ENCODE results near the gene CMIP. TPM values are rescaled to one million over a fixed set of nuclear protein-coding genes. Genes with fewer than 3 reads are reported as not detected.

The CMIP gene
- polyA plus RNA-seq, 3 donors from 2014 or later, result 0.53 to 1.7 TPM; not detected in 1

DNA sequence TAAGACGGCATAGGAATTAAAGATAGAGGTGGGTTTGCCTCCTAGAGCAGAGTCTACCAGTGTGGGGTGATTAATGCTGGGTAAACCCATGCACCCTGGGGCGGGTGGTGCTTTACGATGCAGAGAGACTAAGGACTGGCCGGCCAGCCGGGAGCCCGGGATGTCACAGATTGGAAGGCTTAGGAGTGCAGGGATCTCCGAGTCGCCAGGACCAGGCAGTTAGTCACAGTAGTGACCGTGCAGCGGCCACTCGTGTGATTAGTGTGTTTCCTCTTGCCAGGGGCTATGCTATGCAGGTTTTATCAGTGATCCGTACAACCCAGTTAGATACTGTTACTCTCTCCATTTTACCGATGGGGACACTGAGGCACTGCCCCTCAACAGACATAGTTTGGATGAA lies 10.4 kb downstream of the CMIP start:
- Mint-ChIP-seq H3K27ac (peak overlapping the region in 3 of 6 donors; percentile 12 to 81 (median 42)), H3K4me1 (peaks cover 84 to 85% of the 10 kb centered on the region in 2 donors), H3K4me3 (no peak overlapping the region), H3K27me3 (ENCODE audit: low read depth in 3 of 3) (peaks cover 7 to 29% (median 8%) of the 10 kb centered on the region in 3 donors), H3K9me3 (no peaks in the 10 kb centered on the region), H3K36me3 (peaks cover 9 to 15% (median 13%) of the 10 kb centered on the region in 3 donors)
- DNase-seq, result no peak

DNA sequence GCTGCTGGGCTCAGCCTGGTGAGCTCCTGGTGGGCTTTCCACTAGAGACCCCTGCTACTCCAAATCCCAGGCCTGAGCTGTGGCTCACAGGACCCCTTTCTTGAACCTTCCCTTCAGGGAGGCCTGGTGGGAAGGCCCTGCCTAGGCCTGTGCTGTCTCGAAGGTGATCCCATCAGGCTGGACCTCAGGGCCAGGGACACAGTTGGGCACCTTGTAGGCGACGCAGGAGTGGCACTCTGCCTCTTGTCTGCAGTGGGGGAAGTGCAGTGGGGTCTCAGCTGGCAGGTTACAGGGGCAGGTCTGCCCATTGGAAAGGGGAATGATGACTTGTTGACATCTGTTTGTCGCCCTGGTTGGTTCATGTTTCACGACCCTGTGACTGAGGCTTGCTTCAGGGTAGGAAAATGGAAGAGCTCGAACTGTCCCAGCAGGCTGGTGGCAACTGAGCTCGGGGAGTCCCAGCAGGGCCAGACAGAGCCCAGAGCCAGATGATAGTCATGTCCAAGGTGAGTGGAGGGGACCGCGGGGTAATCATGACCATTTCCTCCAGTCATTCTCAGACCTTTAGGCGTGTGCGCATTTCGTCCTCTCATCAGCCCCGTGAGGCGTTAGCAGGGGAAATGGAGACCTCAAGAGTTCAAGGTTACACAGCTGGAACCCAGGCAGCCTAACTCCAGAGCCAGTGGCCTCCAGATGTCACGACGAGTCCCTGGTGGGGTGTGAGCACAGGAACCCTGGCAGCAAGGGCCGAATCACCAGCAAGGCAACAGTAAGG lies 11.3 kb downstream of the CMIP start:
- Mint-ChIP-seq H3K4me3 (no peak overlapping the region), H3K9me3 (no peaks in the 10 kb centered on the region)

DNA sequence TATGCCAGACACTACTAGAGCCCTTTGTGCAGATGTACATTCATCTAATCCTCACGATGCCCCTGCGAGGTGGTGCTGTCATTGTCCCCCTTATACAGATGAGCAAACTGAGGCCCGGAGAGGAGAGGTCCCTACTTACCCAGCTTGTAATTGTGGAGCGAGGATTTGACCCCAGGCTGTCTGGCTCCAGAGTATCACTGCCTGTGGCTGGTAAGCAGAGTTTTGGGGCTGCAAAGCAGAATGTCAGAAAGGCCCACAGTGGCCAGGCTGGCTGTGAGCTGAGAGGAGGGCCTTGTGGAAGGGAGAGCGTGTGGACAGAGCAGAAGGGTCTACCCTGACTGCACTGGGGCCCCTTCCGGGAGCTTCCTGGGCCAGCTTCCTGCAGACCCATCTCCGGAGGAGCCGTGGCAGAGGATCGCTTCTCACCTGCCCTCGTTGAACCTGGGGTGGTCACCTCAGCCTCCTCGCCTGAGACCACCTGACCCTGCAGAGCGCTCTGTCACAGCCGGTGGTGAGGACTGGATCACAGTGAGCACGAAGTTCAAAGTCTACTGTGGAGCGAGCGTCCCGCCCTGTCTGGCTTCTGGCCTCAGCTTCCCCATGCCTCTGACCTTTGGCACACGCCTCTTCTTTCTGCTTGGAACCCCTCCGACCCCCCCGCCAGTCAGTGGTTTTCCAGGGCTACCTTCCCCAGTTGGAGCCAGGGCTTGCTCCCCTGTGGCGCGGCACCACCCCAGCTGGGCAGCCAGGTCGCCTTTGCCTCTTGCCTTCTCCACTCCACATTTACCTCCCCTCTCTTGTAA lies 12.1 kb downstream of the CMIP start:
- no peak overlapping the region for H3K4me3 Mint-ChIP-seq

More for the DNA sequence above, 11.3 kb downstream of the CMIP start:
- Mint-ChIP-seq H3K4me1 (peaks cover 83 to 85% of the 10 kb centered on the region in 2 donors), H3K27me3 (ENCODE audit: low read depth in 3 of 3) (peaks cover 7 to 38% (median 9%) of the 10 kb centered on the region in 3 donors), H3K36me3 (peaks cover 9 to 21% (median 12%) of the 10 kb centered on the region in 3 donors), H3K27ac (peak overlapping the region in 5 of 6 donors; percentile 15 to 87 (median 39))
- no peak for DNase-seq

DNA sequence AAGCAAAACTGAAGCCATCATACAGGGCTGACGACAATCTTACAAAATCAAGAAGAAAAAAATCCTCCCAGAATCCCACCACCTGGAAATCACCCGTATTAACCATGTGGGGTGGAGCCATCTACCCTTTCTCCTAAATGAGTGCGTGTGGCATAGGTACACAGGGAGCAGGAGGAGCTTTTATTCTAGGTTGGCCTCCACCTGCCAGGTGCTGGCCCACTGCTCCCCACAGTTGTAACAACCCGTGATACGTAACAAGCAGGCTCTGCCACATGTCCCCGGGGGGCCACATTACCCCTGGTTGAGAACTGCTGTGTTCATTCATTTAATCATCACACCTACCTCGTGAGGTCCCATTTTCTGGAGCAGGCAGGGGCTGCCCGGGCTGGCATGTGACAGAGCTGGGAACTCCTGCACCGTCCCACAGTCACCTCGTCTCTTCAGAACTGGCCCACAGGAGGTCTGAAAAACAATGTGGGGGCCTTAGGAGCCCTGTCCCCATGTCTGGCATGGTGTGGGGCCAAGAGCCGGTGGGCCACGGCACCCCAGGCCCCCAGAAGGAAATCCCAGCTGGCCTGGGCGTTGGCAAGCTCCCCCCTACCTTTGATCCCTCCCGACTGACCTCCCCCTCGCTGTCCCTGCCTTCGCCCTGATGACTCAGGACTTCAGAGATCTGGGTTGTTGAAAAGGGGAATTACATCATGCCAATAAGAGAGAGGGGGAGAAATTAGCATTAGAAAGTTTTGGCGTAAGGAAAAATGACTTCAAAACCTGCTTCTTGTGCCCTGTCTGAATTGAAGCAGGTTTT lies 12.9 kb downstream of the CMIP start:
- Mint-ChIP-seq H3K27me3 (ENCODE audit: low read depth in 3 of 3) (peaks cover 9 to 35% (median 12%) of the 10 kb centered on the region in 3 donors), H3K4me1 (peaks cover 83 to 85% of the 10 kb centered on the region in 2 donors), H3K36me3 (peaks cover 5 to 22% (median 9%) of the 10 kb centered on the region in 3 donors), H3K9me3 (no peaks in the 10 kb centered on the region), H3K4me3 (no peak overlapping the region), H3K27ac (peak overlapping the region; percentile 28 to 87 (median 64))
- DNase-seq, result no peak

More for the DNA sequence above, 12.1 kb downstream of the CMIP start:
- H3K27me3 Mint-ChIP-seq (ENCODE audit: low read depth in 3 of 3), result peaks cover 9 to 36% (median 13%) of the 10 kb centered on the region in 3 donors
- H3K4me1 Mint-ChIP-seq, result peaks cover 83 to 85% of the 10 kb centered on the region in 2 donors
- DNase-seq, result no peak
- H3K27ac Mint-ChIP-seq, result peak overlapping the region; percentile 28 to 87 (median 64)
- H3K36me3 Mint-ChIP-seq, result peaks cover 9 to 22% (median 9%) of the 10 kb centered on the region in 3 donors
- no peaks in the 10 kb centered on the region for H3K9me3 Mint-ChIP-seq

DNA sequence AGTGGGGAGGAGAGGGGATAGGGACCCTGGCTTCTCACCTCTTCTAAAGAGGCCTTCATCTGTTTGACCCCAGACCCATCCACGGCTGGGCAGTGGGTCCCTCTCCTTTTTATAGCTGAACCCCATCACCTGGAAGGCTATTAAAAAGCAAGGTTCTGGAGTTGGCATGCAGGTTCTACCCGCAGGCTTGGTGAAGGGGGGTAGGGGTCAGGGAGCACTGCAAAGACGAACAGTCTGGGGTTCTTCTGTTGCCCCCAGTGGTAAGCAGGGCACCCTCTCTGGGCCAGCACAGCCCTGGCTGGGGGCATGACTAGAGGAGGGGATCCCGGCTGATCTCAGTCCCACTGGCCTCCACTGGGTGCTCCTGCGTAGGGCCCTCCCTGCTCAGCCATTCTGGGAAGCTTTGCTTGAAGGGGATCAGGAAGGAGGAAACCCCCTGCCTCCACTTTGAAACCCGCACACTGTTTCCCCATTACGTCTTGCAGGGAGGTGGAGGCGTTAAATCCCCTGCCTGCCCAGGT lies 13.6 kb downstream of the CMIP start:
- H3K36me3 Mint-ChIP-seq, result peaks cover 5 to 22% (median 9%) of the 10 kb centered on the region in 3 donors
- H3K4me3 Mint-ChIP-seq, result no peak overlapping the region
- peaks cover 83 to 85% of the 10 kb centered on the region in 2 donors for H3K4me1 Mint-ChIP-seq

DNA sequence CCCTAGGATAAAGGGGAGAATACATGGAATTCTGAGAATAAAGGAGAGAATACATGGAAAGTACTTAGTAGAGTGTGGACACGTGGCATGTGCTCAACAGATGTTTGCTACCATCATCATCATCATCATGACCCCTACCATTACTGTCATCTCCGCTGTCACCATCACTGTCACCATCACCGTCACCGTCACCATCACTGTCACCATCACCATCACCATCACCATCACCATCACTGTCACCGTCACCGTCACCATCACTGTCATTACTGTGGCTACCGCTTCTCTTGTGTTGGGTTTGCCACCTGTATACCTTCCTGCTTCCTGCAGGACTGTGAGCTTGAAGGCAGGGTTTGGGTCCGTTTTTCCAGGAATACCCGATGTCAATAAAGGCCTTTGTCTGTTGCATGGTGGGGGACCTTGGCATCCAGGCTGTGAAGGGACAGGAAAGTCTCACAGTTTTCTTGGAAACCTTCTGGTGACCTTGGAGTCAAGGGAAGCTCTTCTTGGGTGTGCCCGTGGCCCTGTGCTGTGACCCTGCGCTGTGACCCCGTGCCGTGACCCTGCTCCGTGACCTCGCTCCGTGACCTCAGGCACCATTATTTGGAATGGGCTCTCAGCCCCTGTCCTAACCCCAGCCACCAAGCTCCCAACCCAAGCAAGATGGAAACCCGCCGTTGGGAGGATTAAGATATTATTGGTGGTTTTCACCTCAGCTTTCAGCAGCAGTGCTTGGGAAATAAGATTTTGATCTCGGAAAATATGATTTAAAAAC lies 14.4 kb downstream of the CMIP start:
- H3K27ac Mint-ChIP-seq, result peak overlapping the region; percentile 0 to 95 (median 82)
- peak in 1 of 3 donors; percentile 37 for DNase-seq
- no peaks in the 10 kb centered on the region for H3K9me3 Mint-ChIP-seq
- H3K4me3 Mint-ChIP-seq, result no peak overlapping the region
- peaks cover 81 to 84% of the 10 kb centered on the region in 2 donors for H3K4me1 Mint-ChIP-seq
- H3K27me3 Mint-ChIP-seq (ENCODE audit: low read depth in 3 of 3), result peaks cover 10 to 37% (median 22%) of the 10 kb centered on the region in 3 donors
- peaks cover 5 to 22% (median 9%) of the 10 kb centered on the region in 3 donors for H3K36me3 Mint-ChIP-seq

More for the DNA sequence above, 13.6 kb downstream of the CMIP start:
- H3K27me3 Mint-ChIP-seq (ENCODE audit: low read depth in 3 of 3), result peaks cover 9 to 35% (median 16%) of the 10 kb centered on the region in 3 donors
- no peaks in the 10 kb centered on the region for H3K9me3 Mint-ChIP-seq
- DNase-seq, result no peak
- peak overlapping the region in 5 of 6 donors; percentile 54 to 95 (median 83) for H3K27ac Mint-ChIP-seq

DNA sequence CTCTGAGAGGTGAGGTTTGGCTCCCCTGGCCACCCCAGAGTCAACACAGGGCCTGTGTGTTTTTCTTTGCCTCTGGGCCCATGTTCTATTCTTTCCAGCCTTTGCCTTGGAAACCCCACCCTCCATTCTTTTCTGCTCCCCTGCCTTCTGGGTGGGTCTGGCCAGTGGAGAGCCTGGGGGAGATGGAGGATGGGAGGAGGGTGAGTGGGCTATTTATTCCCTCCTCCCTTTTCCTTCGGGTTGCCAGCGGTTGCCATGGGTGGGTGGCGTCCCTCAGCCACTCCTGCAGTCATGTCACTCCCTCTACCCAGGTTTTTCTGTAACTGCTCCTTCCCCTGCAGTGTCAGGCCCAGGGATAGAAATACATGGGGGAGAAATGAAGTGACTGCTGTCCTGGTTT lies 15.5 kb downstream of the CMIP start:
- Mint-ChIP-seq H3K4me3 (no peak overlapping the region), H3K9me3 (no peaks in the 10 kb centered on the region), H3K4me1 (peaks cover 81 to 86% of the 10 kb centered on the region in 2 donors), H3K27me3 (ENCODE audit: low read depth in 3 of 3) (peaks cover 11 to 46% (median 27%) of the 10 kb centered on the region in 3 donors), H3K27ac (peak overlapping the region in 3 of 6 donors; percentile 19 to 75 (median 40)), H3K36me3 (peaks cover 9 to 22% (median 13%) of the 10 kb centered on the region in 3 donors)
- no peak for DNase-seq

DNA sequence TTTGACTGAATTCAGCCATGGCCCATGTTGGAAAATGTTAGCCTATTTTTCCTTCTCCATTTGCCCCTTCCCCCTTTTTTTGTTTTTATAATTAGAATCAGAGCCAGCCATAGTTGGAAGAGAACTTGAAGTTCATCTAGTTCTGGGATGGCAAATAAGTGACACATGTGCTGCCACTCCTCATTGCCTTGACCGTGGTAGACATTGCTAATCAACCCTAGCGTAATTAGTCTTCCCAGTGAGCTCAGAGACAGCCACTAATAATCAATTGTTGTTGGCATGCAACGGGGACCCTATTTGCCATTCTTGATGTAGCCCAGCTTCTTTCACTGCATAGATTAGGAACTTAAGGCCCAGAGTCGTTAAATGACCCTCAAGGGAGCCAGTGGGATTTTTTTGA lies 16.6 kb downstream of the CMIP start:
- DNase-seq, result no peak
- H3K27me3 Mint-ChIP-seq (ENCODE audit: low read depth in 3 of 3), result peaks cover 10 to 44% (median 27%) of the 10 kb centered on the region in 3 donors
- H3K27ac Mint-ChIP-seq, result peak overlapping the region; percentile 26 to 88 (median 67)
- H3K36me3 Mint-ChIP-seq, result peaks cover 9 to 18% (median 16%) of the 10 kb centered on the region in 3 donors
- no peaks in the 10 kb centered on the region for H3K9me3 Mint-ChIP-seq
- H3K4me3 Mint-ChIP-seq, result no peak overlapping the region
- H3K4me1 Mint-ChIP-seq, result peaks cover 83 to 86% of the 10 kb centered on the region in 2 donors

DNA sequence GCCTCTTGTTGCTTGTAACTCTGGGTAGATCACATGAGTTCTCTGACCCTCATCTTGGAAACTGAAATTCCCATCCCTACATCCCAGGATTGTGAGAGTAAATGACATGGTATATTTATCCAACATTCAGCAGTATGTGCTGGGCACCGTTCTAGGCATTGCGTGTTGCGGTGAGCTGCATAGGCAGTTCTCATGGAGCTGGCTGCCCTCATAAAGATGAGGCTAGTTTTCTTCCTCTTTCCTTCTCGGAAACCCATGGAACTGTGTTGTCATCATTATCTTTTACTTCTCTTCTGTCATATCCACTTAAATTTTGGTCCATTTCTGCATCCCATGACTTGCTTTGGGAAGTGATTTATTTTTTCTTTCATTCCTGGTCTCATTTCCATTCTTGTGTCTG lies 17.2 kb downstream of the CMIP start:
- Mint-ChIP-seq H3K4me3 (no peak overlapping the region), H3K27me3 (ENCODE audit: low read depth in 3 of 3) (peaks cover 9 to 39% (median 27%) of the 10 kb centered on the region in 3 donors), H3K27ac (peak overlapping the region; percentile 46 to 85 (median 66)), H3K4me1 (peaks cover 84 to 88% of the 10 kb centered on the region in 2 donors), H3K36me3 (peaks cover 9 to 16% (median 15%) of the 10 kb centered on the region in 3 donors), H3K9me3 (no peaks in the 10 kb centered on the region)
- DNase-seq, result no peak

DNA sequence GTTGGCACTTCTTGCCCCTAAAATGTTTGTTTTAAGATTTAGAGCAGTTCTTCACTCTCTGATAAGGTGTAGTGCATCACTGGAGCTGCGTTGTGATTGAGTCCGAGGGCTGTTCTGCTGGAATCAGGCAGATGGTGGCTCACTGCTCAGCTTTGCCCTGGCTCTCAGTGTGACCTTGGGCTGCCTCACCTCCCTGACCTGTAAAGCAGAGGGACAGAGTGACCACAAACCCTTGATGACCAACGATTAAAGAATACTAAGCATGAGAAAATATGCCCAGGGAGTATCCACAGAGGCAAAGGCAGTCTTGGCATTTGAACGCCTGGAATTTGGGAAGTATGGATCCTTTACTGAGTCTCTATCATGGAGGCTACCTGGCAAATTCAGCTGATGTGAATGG lies 18.1 kb downstream of the CMIP start:
- H3K4me1 Mint-ChIP-seq, result peaks cover 82 to 86% of the 10 kb centered on the region in 2 donors

DNA sequence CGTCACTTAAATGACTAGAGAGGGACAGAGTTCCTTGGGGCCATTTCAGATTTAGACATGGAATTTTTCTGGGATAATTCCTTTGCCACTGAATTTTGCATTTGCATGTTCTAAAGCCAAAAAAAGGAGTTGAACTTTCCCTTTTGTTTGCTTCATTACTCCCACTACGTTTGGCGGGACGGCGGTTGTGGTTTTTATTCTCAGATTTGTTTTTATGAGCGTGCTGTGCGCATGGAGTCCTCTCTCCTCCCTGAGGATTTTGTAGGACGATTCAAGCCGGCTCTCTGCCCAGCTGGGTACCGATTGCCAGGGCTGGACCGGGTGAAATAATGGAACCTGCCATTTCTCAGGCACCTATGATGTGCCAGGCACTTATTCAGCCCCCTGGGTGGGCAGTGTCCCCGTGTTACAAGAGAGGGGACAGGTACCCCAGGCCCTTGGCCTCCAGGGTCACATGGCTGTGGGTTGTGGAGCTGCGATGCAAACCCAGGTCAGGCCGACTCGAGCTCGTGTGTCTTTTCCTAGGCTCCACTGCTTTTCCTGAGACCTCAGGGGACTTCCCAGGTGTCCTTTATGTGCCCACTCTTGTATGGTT lies 18.8 kb downstream of the CMIP start:
- no peak for DNase-seq
- H3K27me3 Mint-ChIP-seq (ENCODE audit: low read depth in 3 of 3), result peaks cover 7 to 35% (median 27%) of the 10 kb centered on the region in 3 donors
- H3K36me3 Mint-ChIP-seq, result peaks cover 9 to 16% (median 10%) of the 10 kb centered on the region in 3 donors
- H3K4me1 Mint-ChIP-seq, result peaks cover 85% of the 10 kb centered on the region in 2 donors
- no peak overlapping the region for H3K4me3 Mint-ChIP-seq
- no peaks in the 10 kb centered on the region for H3K9me3 Mint-ChIP-seq
- peak overlapping the region in 2 of 6 donors; percentile 74 to 75 for H3K27ac Mint-ChIP-seq

More for the DNA sequence above, 18.1 kb downstream of the CMIP start:
- H3K4me3 Mint-ChIP-seq, result no peak overlapping the region
- H3K36me3 Mint-ChIP-seq, result peaks cover 9 to 16% (median 10%) of the 10 kb centered on the region in 3 donors
- no peaks in the 10 kb centered on the region for H3K9me3 Mint-ChIP-seq
- H3K27me3 Mint-ChIP-seq (ENCODE audit: low read depth in 3 of 3), result peaks cover 7 to 35% (median 26%) of the 10 kb centered on the region in 3 donors
- no peak for DNase-seq
- peak overlapping the region in 5 of 6 donors; percentile 46 to 77 (median 75) for H3K27ac Mint-ChIP-seq

DNA sequence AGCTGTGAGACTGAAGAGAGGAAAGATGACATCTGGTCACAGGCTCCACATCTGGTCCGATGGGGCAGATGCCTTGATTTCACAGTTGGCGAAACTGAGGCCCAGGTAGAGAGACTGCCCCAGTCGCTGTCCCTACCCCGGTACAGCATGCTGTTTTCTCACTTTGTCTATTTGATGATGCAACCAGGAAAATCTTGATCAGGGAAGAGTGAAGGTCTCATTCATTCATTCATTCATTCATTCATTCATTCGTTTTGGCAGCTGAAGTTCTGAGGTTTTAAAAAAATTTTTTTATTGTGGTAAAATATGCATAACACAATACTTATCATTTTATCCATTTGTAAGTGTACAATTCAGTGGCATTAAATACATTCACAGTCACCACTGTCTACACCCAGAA lies 19.7 kb downstream of the CMIP start:
- Mint-ChIP-seq H3K9me3 (no peaks in the 10 kb centered on the region), H3K27ac (peak overlapping the region in 5 of 6 donors; percentile 11 to 80 (median 32)), H3K4me3 (no peak overlapping the region), H3K27me3 (ENCODE audit: low read depth in 3 of 3) (peaks cover 6 to 30% (median 25%) of the 10 kb centered on the region in 3 donors), H3K36me3 (peaks cover 5 to 11% (median 6%) of the 10 kb centered on the region in 3 donors), H3K4me1 (peaks cover 85 to 87% of the 10 kb centered on the region in 2 donors)
- DNase-seq, result no peak
